Osteoblast (primary cell): ENCODE measurements around the gene BCAT1. TPM values are rescaled to one million over a fixed set of nuclear protein-coding genes. Genes with fewer than 3 reads are reported as not detected.

Experiments
- DNase-seq: peaks from one replicate; pipeline ENCODE4 v3.0.0; 2011; ENCODE audit warnings: low spot score, mixed read lengths; ENCODE audit not compliant: insufficient read length; ENCODE audit errors: missing footprints
- H2AFZ ChIP-seq: 2 replicates; pipeline ENCODE4 v1.6.0; 2011; ENCODE audit warnings: mild to moderate bottlenecking, low read length
- H3K27ac ChIP-seq: 2 replicates; pipeline ENCODE4 v1.5.1; 2011; ENCODE audit warnings: mild to moderate bottlenecking, low read depth, low read length, moderate library complexity
- H3K27me3 ChIP-seq: 2 replicates; pipeline ENCODE4 v1.6.0; 2012; ENCODE audit warnings: mild to moderate bottlenecking, control low read depth, inconsistent platforms, low read length, moderate library complexity; ENCODE audit not compliant: insufficient read depth
- H3K36me3 ChIP-seq: 2 replicates; pipeline ENCODE4 v1.5.1; 2011; ENCODE audit warnings: mild to moderate bottlenecking, low read length, control low read depth, moderate library complexity; ENCODE audit not compliant: insufficient read depth
- H3K4me1 ChIP-seq: 2 replicates; pipeline ENCODE4 v1.5.1; 2011; ENCODE audit warnings: mild to moderate bottlenecking, low read length, control low read depth, moderate library complexity; ENCODE audit not compliant: insufficient read depth
- H3K4me2 ChIP-seq: 2 replicates; pipeline ENCODE4 v1.6.0; 2011; ENCODE audit warnings: mild to moderate bottlenecking, low read length; ENCODE audit not compliant: insufficient read depth
- H3K4me3 ChIP-seq: fragments of 200-600 bp; sonication (generic); 3 replicates; pipeline ENCODE4 v1.5.1; 2012; ENCODE audit warnings: mild to moderate bottlenecking, low read length, inconsistent platforms; ENCODE audit not compliant: insufficient read depth
- H3K79me2 ChIP-seq: 2 replicates; pipeline ENCODE4 v1.6.0; 2012; ENCODE audit warnings: mild to moderate bottlenecking, low read length, control low read depth, inconsistent platforms; ENCODE audit not compliant: insufficient read depth
- H3K9me3 ChIP-seq: 2 replicates; pipeline ENCODE4 v1.5.1; 2011; ENCODE audit warnings: low read depth, low read length, control low read depth
- H4K20me1 ChIP-seq: 2 replicates; pipeline ENCODE4 v1.6.0; 2012; ENCODE audit warnings: mild to moderate bottlenecking, low read length, control low read depth; ENCODE audit not compliant: insufficient read depth
- total RNA-seq: library from RNA; depleted of rRNA; stranded (reverse); fragments of >200 nt; gene quantifications from 2 replicates; pipeline ENCODE4 v1.2.3, GENCODE V29; 2012
- TF ChIP-seq, protein P1 (sequence below): IDR thresholded peaks from 2 replicates; pipeline ENCODE4 v1.5.1; 2011; ENCODE audit warnings: mild to moderate bottlenecking, low read depth, low read length, moderate library complexity; ENCODE audit errors: extremely low read depth

The BCAT1 gene
- total RNA-seq, 1 donor, result 273 TPM

DNA sequence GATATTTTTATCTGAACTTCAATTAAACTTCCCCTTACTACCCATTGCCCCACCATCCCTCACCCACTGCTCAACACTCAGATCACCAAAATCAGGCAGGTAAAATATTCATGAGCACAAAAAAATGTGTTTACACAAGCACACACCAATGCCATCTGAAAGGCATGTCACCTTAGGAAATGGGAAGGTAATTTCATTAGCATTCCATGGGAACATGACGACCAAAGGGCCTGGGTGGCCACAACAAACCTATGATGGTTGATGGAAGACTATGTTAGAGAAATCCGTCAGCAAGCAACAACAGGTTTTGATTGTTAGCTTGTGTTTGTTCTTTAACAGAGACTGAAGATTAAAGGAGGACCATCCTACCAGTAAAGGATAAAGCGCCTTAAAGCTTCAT lies 97.6 kb downstream of the BCAT1 start:
- peaks cover 3% of the 10 kb centered on the region for H3K79me2 ChIP-seq
- no peaks in the 10 kb centered on the region for H4K20me1 ChIP-seq
- TF ChIP-seq, protein P1, sequence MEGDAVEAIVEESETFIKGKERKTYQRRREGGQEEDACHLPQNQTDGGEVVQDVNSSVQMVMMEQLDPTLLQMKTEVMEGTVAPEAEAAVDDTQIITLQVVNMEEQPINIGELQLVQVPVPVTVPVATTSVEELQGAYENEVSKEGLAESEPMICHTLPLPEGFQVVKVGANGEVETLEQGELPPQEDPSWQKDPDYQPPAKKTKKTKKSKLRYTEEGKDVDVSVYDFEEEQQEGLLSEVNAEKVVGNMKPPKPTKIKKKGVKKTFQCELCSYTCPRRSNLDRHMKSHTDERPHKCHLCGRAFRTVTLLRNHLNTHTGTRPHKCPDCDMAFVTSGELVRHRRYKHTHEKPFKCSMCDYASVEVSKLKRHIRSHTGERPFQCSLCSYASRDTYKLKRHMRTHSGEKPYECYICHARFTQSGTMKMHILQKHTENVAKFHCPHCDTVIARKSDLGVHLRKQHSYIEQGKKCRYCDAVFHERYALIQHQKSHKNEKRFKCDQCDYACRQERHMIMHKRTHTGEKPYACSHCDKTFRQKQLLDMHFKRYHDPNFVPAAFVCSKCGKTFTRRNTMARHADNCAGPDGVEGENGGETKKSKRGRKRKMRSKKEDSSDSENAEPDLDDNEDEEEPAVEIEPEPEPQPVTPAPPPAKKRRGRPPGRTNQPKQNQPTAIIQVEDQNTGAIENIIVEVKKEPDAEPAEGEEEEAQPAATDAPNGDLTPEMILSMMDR, result no peak
- H3K27me3 ChIP-seq, result no peaks in the 10 kb centered on the region
- H3K4me1 ChIP-seq, result peaks cover 16% of the 10 kb centered on the region
- no peak for DNase-seq
- H3K4me3 ChIP-seq, result no peak overlapping the region
- H3K36me3 ChIP-seq, result peaks cover 6% of the 10 kb centered on the region
- H3K27ac ChIP-seq, result no peak overlapping the region
- no peak overlapping the region for H2AFZ ChIP-seq
- H3K9me3 ChIP-seq, result no peaks in the 10 kb centered on the region
- no peak overlapping the region for H3K4me2 ChIP-seq

DNA sequence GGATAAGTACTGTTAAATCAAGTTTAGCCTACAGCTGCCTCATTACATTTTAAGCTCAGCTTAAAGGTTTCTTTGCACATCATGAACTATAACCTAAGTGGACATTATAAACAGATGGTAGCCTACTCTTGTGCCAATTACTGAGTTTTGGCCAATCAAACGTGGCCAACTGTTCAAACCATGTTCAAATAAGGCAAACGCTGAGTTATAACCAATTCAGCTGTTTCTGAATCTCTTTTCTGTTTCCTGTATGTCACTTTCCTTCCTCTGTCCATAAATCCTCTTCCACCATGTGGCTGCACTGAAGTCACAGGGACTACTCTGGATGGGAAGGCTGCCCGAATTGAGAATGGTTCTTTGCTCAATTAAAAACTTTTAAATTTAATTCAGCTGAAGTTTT lies 98.4 kb downstream of the BCAT1 start:
- Histone ChIP-seq H2AFZ (no peak overlapping the region), H3K27me3 (no peaks in the 10 kb centered on the region), H3K4me1 (peaks cover 10% of the 10 kb centered on the region), H3K36me3 (peaks cover 6% of the 10 kb centered on the region), H4K20me1 (no peaks in the 10 kb centered on the region), H3K4me2 (no peak overlapping the region), H3K27ac (no peak overlapping the region), H3K9me3 (no peaks in the 10 kb centered on the region), H3K79me2 (peaks cover 3% of the 10 kb centered on the region), H3K4me3 (no peak overlapping the region)
- TF ChIP-seq, protein P1, result no peak
- DNase-seq, result no peak

DNA sequence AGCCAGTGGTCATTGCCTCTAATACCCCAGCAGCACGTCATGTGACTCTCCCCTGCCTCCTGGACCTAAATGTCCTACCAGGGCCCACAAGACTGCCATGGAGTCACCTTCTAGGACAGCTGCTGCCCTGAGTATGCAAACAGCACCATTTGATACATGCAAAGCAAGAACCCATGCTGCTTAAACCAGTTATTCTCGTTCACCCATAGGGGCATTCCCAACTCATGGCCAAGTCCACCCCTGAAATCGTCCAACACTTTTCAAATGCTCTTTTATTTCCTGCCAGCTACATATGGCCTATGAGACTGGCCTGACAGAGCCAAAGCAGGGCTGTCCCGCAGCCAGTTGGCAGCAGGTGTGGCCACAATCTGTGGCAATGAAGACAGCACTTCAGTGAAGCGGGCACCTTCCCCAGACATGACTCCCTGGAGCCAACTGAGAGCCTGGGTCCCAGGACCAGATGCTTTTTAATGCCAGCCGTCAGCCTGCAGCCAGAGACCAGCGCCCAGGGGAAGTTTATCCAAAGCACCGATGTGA lies 99.9 kb downstream of the BCAT1 start:
- no peaks in the 10 kb centered on the region for H3K9me3 ChIP-seq
- TF ChIP-seq, protein P1, result no peak
- no peak overlapping the region for H2AFZ ChIP-seq
- H3K36me3 ChIP-seq, result peaks cover 6% of the 10 kb centered on the region
- no peak overlapping the region for H3K4me2 ChIP-seq
- peaks cover 3% of the 10 kb centered on the region for H3K79me2 ChIP-seq
- H3K4me1 ChIP-seq, result peaks cover 5% of the 10 kb centered on the region
- no peak overlapping the region for H3K27ac ChIP-seq
- no peak overlapping the region for H3K4me3 ChIP-seq
- H3K27me3 ChIP-seq, result no peaks in the 10 kb centered on the region
- H4K20me1 ChIP-seq, result no peaks in the 10 kb centered on the region
- DNase-seq, result no peak

DNA sequence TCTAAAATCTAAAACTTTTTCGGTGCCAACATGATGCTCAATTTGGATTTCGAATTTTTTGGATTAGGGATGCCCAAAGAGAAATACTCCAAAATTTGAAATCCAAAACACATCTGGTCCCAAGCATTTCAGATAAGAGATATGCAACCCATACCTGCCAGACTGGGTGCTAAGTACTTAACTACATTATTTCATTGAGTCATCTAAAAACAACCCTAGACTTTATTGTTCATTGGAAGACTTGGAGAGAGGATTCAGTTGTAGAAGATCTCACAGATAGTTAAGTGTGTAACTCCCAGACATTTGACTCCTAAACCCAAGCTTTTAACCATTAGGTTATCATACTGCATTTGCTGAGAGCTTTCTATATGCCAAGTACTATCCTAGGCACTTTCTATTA lies 102.2 kb downstream of the BCAT1 start:
- Histone ChIP-seq H3K4me2 (no peak overlapping the region), H3K79me2 (peaks cover 3% of the 10 kb centered on the region), H3K36me3 (peaks cover 11% of the 10 kb centered on the region), H2AFZ (no peak overlapping the region), H3K4me1 (no peaks in the 10 kb centered on the region), H3K27me3 (no peaks in the 10 kb centered on the region), H3K4me3 (no peak overlapping the region), H3K9me3 (no peaks in the 10 kb centered on the region), H4K20me1 (no peaks in the 10 kb centered on the region), H3K27ac (no peak overlapping the region)
- TF ChIP-seq, protein P1, result no peak
- DNase-seq, result no peak
